HEK293 (cell line): ENCODE data around the gene TMEM186.
"Not testable (repeated sequence)": the region's sequence is repeated elsewhere in the genome, so short reads cannot be mapped to it uniquely, and the experiment has no call there.

Source experiments
- CTCF ChIA-PET: fragments of 350-600 bp; formaldehyde crosslinking; extraction: SDS; loops from one replicate; lab custom pipeline; 2021; ENCODE audit warnings: antibody characterized with exemption; lab: Yijun Ruan, JAX
- POLR2A ChIA-PET: fragments of 300-600 bp; formaldehyde crosslinking; extraction: SDS; loops from one replicate; lab custom pipeline; 2020; ENCODE audit warnings: antibody characterized with exemption, inconsistent platforms; lab: Yijun Ruan, JAX
- H3K27ac ChIP-seq: fragments of 200-500 bp; sonication (Bioruptor generic); 2 replicates; pipeline ENCODE4 v1.5.1; 2014; ENCODE audit warnings: low read depth, low read length, control low read depth, inconsistent platforms; ENCODE audit errors: extremely low read depth
- H3K36me3 ChIP-seq, 2 experiments: fragments of 200-500 bp in 1 of 2; sonication (Bioruptor generic) in 1 of 2; 1 replicate in 1 of 2; 2 replicates in 1 of 2; pipeline ENCODE4 v1.5.1; 2014 to 2017; ENCODE audit warnings: inconsistent platforms in 2 of 2, low read length in 2 of 2; ENCODE audit not compliant: control insufficient read depth in 2 of 2, insufficient read depth in 1 of 2
- H3K4me1 ChIP-seq: fragments of 200-500 bp; sonication (Bioruptor generic); 2 replicates; pipeline ENCODE4 v1.5.1; 2014; ENCODE audit warnings: mild to moderate bottlenecking, low read length, inconsistent platforms; ENCODE audit not compliant: control insufficient read depth, insufficient read depth
- H3K4me3 ChIP-seq: 2 replicates; pipeline ENCODE4 v1.5.1; 2011; ENCODE audit warnings: low read depth, mild to moderate bottlenecking, control low read depth, low read length, moderate library complexity
- H3K9me3 ChIP-seq: fragments of 200-500 bp; sonication (Bioruptor generic); 2 replicates; pipeline ENCODE4 v1.5.1; 2014; ENCODE audit warnings: low read depth, low read length, inconsistent platforms; ENCODE audit not compliant: control insufficient read depth, insufficient read depth
- BCL6B ChIP-seq: fragments of 450-650 bp; formaldehyde crosslinking; IDR thresholded peaks from 2 replicates; pipeline ENCODE4 v1.5.1; 2017; ENCODE audit warnings: missing biosample characterization, missing genetic modification characterization
- GFI1B ChIP-seq: fragments of 450-650 bp; formaldehyde crosslinking; IDR thresholded peaks from 2 replicates; pipeline ENCODE4 v1.5.1; 2016; ENCODE audit warnings: missing biosample characterization, missing genetic modification characterization
- GLI4 ChIP-seq: fragments of 450-650 bp; formaldehyde crosslinking; IDR thresholded peaks from 2 replicates; pipeline ENCODE4 v1.5.1; 2016; ENCODE audit warnings: missing biosample characterization, missing genetic modification characterization
- REST ChIP-seq: fragments of 450-650 bp; formaldehyde crosslinking; IDR thresholded peaks from 2 replicates; pipeline ENCODE4 v1.5.1; 2016; ENCODE audit warnings: missing biosample characterization, missing genetic modification characterization
- ZNF112 ChIP-seq: fragments of 450-650 bp; formaldehyde crosslinking; IDR thresholded peaks from 2 replicates; pipeline ENCODE4 v1.5.0; 2017; ENCODE audit warnings: missing biosample characterization, missing genetic modification characterization
- ZNF121 ChIP-seq: fragments of 450-650 bp; formaldehyde crosslinking; IDR thresholded peaks from 2 replicates; pipeline ENCODE4 v1.5.1; 2016; ENCODE audit warnings: missing biosample characterization, missing genetic modification characterization
- ZNF148 ChIP-seq: fragments of 450-650 bp; formaldehyde crosslinking; IDR thresholded peaks from 2 replicates; pipeline ENCODE4 v1.5.0; 2017; ENCODE audit warnings: missing biosample characterization, missing genetic modification characterization, borderline replicate concordance
- ZNF169 ChIP-seq: fragments of 450-650 bp; formaldehyde crosslinking; IDR thresholded peaks from 2 replicates; pipeline ENCODE4 v1.5.1; 2016; ENCODE audit warnings: missing biosample characterization, missing genetic modification characterization
- ZNF624 ChIP-seq: fragments of 450-650 bp; formaldehyde crosslinking; IDR thresholded peaks from 2 replicates; pipeline ENCODE4 v1.5.1; 2017; ENCODE audit warnings: missing biosample characterization, missing genetic modification characterization
- ZNF692 ChIP-seq: fragments of 450-650 bp; formaldehyde crosslinking; IDR thresholded peaks from 2 replicates; pipeline ENCODE4 v1.5.1; 2016; ENCODE audit warnings: missing biosample characterization, missing genetic modification characterization
- ZXDB ChIP-seq: fragments of 450-650 bp; formaldehyde crosslinking; IDR thresholded peaks from 2 replicates; pipeline ENCODE4 v1.5.1; 2016; ENCODE audit warnings: missing biosample characterization, missing genetic modification characterization

The TMEM186 gene

GRCh38 chr16:8846401-8846932 is 49.0 kb upstream of the TMEM186 start:
- Histone ChIP-seq H3K4me3 (no peak overlapping the region), H3K4me1 (no peaks in the 10 kb centered on the region), H3K36me3 (peaks cover 0 to 40% of the 10 kb centered on the region in 2 experiments; a peak in 2 of 3 replicates), H3K27ac (no peak overlapping the region), H3K9me3 (no peaks in the 10 kb centered on the region)
- POLR2A ChIA-PET, result interaction anchor here (0.7 kb wide), 1 partner anchor 22 kb away, joined by 4 read pairs; the partner anchor contains the start of gene CARHSP1
- no peak for TF ChIP-seq ZNF148 (tag by site-specific recombination)
- TF ChIP-seq ZNF624 (tag by site-specific recombination), result no peak
- TF ChIP-seq ZNF169 (tag by site-specific recombination), result no peak
- no peak for TF ChIP-seq GFI1B (tag by site-specific recombination)
- TF ChIP-seq ZNF112 (tag by site-specific recombination), result no peak
- TF ChIP-seq BCL6B (tag by site-specific recombination), result no peak
- CTCF ChIA-PET, result interaction anchor here (0.6 to 1.0 kb wide), 2 partner anchors 9 to 192 kb away, joined by 3 read pairs; no protein-coding TSS in a partner anchor

- H3K27ac ChIP-seq, result no peak overlapping the region
- no peak for TF ChIP-seq ZXDB
- 0 out of 2 replicates have a peak, but pooled peaks have one; percentile 25 for TF ChIP-seq ZNF121 (tag by site-specific recombination)
- TF ChIP-seq GLI4 (tag by site-specific recombination), result no peak
- no peak for TF ChIP-seq REST (tag by site-specific recombination)
- no peak for TF ChIP-seq ZNF692 (tag by site-specific recombination)
- TF ChIP-seq ZNF148 (tag by site-specific recombination), result no peak
- TF ChIP-seq, all 188 proteins: peak for 1
- Histone ChIP-seq H3K9me3 (no peaks in the 10 kb centered on the region), H3K4me1 (no peaks in the 10 kb centered on the region), H3K36me3 (peaks cover 0 to 36% of the 10 kb centered on the region in 2 experiments; a peak in 2 of 3 replicates), H3K4me3 (no peak overlapping the region)
- CTCF ChIA-PET, result no interaction called here
- POLR2A ChIA-PET, result interaction anchor here (0.6 kb wide), 1 partner anchor 231 kb away, joined by 3 read pairs; no protein-coding TSS in a partner anchor
These were observed 48.4 kb upstream of the TMEM186 start for GRCh38 chr16:8845699-8846298.

GRCh38 chr16:8843296-8843695 is 45.9 kb upstream of the TMEM186 start:
- CTCF ChIA-PET, POLR2A ChIA-PET, H3K4me3 ChIP-seq, H3K27ac ChIP-seq, H3K9me3 ChIP-seq, H3K4me1 ChIP-seq: not testable (repeated sequence)
- peaks cover 0 to 11% of the 10 kb centered on the region in 2 experiments; a peak in 2 of 3 replicates for H3K36me3 ChIP-seq
